Measurements from ENCODE around the gene ZNF217.
A peak's percentile ranks its signal among the peaks of the same experiment; 100 is the strongest.
"Not testable (repeated sequence)": the region's sequence is repeated elsewhere in the genome, so short reads cannot be mapped to it uniquely, and the experiment has no call there.

The ZNF217 gene

GRCh38 chr20:53593466-53594007, at the start of gene ZNF217:
Gene ZNF217, minus strand, starts transcription at chr20:53593839. Its CDS starts 11,013 bp downstream, at chr20:53582826.
- H3K9ac ChIP-seq (ENCODE audit: low read length): peak within 1 kb of the TSS; percentile 84
- not testable (repeated sequence) for H3K27me3 ChIP-seq (ENCODE audit: control insufficient read depth in 1 of 2, insufficient read depth in 2 of 2, low read length in 2 of 2); H3K4me1 ChIP-seq (ENCODE audit: insufficient read depth, low read length); H3K36me3 ChIP-seq (ENCODE audit: insufficient read depth, low read length); H3K9me3 ChIP-seq (ENCODE audit: low read length)
- peak within 1 kb of the TSS; percentile 59 to 80 for H3K4me3 ChIP-seq (ENCODE audit: low read depth in 1 of 2, low read length in 2 of 2)
- peak within 1 kb of the TSS; percentile 82 for H3K27ac ChIP-seq (ENCODE audit: low read depth, low read length)

DNA sequence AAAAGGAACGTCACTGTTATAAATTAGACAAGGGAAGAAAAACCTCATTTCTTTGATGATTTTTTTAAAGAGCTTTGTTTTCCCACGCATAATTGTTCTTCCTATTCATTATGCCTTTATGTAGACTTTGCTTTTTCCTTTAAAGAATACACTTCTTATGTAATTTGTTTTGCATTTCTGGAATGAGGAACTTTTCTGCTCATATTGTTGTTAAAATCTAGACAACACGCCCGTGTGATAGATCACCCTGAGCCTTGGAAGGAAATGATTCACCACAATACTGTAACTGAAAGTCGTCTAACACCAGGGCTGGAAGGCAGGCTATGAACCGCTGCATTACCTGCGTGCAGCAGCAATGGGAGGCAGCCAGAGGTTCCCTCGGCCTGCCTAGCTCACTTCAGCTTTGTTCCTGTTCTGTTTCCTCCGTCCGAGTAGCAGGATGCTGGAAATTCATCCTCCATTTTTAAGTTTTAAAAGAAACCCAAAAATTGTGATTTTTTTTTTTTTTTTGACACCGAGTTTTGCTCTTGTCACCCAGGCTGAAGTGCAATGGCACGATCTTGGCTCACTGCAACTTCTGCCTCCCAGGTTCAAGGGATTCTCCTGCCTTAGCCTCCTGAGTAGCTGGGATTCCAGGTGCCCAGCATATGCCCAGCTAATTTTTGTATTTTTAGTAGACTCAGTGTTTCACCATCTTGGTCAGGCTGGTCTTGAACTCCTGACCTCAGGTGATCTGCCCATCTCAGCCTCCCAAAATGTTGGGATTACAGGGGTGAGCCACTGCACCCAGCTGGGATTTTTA, 49.6 kb upstream of the ZNF217 start:
- Histone ChIP-seq H3K9ac (ENCODE audit: low read length) (no peak overlapping the region), H3K27me3 (ENCODE audit: control insufficient read depth in 1 of 2, insufficient read depth in 2 of 2, low read length in 2 of 2) (no peaks in the 10 kb centered on the region), H3K4me3 (ENCODE audit: low read depth in 1 of 2, low read length in 2 of 2) (no peak overlapping the region), H3K9me3 (ENCODE audit: low read length) (no peaks in the 10 kb centered on the region), H3K27ac (ENCODE audit: low read depth, low read length) (no peak overlapping the region), H3K4me1 (ENCODE audit: insufficient read depth, low read length) (no peaks in the 10 kb centered on the region), H3K36me3 (ENCODE audit: insufficient read depth, low read length) (no peaks in the 10 kb centered on the region)

- Histone ChIP-seq H3K4me1 (ENCODE audit: insufficient read depth, low read length) (no peaks in the 10 kb centered on the region), H3K9me3 (ENCODE audit: low read length) (no peaks in the 10 kb centered on the region), H3K9ac (ENCODE audit: low read length) (no peak overlapping the region), H3K27me3 (ENCODE audit: control insufficient read depth in 1 of 2, insufficient read depth in 2 of 2, low read length in 2 of 2) (no peaks in the 10 kb centered on the region), H3K27ac (ENCODE audit: low read depth, low read length) (no peak overlapping the region), H3K4me3 (ENCODE audit: low read depth in 1 of 2, low read length in 2 of 2) (no peak overlapping the region), H3K36me3 (ENCODE audit: insufficient read depth, low read length) (no peaks in the 10 kb centered on the region)
Measured at GRCh38 chr20:53642196-53643030, 48.8 kb upstream of the ZNF217 start.

GRCh38 chr20:53639647-53640440, 46.2 kb upstream of the ZNF217 start:
- Histone ChIP-seq H3K36me3 (ENCODE audit: insufficient read depth, low read length) (no peaks in the 10 kb centered on the region), H3K27me3 (ENCODE audit: control insufficient read depth in 1 of 2, insufficient read depth in 2 of 2, low read length in 2 of 2) (no peaks in the 10 kb centered on the region), H3K4me1 (ENCODE audit: insufficient read depth, low read length) (no peaks in the 10 kb centered on the region), H3K9me3 (ENCODE audit: low read length) (no peaks in the 10 kb centered on the region), H3K4me3 (ENCODE audit: low read depth in 1 of 2, low read length in 2 of 2) (no peak overlapping the region), H3K9ac (ENCODE audit: low read length) (no peak overlapping the region), H3K27ac (ENCODE audit: low read depth, low read length) (no peak overlapping the region)

DNA sequence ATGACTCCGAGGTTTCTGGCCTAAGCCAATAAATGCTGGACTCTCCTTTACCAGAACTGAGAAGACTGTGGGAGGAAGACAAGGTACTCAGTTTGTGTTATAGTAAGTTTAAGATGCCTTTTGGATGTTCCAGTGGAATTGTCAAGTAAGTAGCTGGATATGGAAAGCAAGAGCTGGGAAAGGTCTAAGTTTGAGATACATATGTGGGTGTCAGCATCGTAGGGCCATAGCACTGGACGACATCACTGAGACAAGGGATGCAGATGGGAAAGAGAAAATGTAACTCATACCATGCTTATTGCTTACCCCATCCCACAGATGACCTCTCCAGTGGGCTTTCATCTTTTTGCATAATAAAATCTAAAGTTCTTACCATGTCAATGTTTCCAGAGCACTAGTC, 45.5 kb upstream of the ZNF217 start:
- H3K4me1 ChIP-seq (ENCODE audit: insufficient read depth, low read length): no peaks in the 10 kb centered on the region
- H3K36me3 ChIP-seq (ENCODE audit: insufficient read depth, low read length): no peaks in the 10 kb centered on the region
- H3K27me3 ChIP-seq (ENCODE audit: control insufficient read depth in 1 of 2, insufficient read depth in 2 of 2, low read length in 2 of 2): no peaks in the 10 kb centered on the region
- H3K4me3 ChIP-seq (ENCODE audit: low read depth in 1 of 2, low read length in 2 of 2): no peak overlapping the region
- no peak overlapping the region for H3K9ac ChIP-seq (ENCODE audit: low read length)
- H3K9me3 ChIP-seq (ENCODE audit: low read length): no peaks in the 10 kb centered on the region
- H3K27ac ChIP-seq (ENCODE audit: low read depth, low read length): no peak overlapping the region

DNA sequence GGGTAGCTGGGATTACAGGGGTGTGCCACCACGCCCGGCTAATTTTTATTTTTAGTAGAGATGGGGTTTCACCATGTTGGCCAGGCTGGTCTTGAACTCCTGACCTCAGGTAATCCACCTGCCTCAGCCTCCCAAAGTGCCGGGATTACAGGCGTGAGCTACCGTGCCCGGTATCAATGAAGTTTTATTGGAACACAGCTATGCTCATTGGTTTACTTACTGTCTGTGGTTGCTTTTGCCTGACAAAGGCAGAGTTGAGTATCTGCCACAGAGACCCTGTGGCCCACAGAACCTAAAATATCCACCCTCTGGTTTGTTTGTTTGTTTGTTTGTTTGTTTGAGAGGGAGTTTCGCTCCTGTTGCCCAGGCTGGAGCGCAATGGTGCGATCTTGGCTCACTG, 43.7 kb upstream of the ZNF217 start:
- not testable (repeated sequence) for H3K9ac ChIP-seq (ENCODE audit: low read length); H3K36me3 ChIP-seq (ENCODE audit: insufficient read depth, low read length); H3K4me3 ChIP-seq (ENCODE audit: low read depth in 1 of 2, low read length in 2 of 2); H3K4me1 ChIP-seq (ENCODE audit: insufficient read depth, low read length); H3K27me3 ChIP-seq (ENCODE audit: control insufficient read depth in 1 of 2, insufficient read depth in 2 of 2, low read length in 2 of 2); H3K27ac ChIP-seq (ENCODE audit: low read depth, low read length); H3K9me3 ChIP-seq (ENCODE audit: low read length)

DNA sequence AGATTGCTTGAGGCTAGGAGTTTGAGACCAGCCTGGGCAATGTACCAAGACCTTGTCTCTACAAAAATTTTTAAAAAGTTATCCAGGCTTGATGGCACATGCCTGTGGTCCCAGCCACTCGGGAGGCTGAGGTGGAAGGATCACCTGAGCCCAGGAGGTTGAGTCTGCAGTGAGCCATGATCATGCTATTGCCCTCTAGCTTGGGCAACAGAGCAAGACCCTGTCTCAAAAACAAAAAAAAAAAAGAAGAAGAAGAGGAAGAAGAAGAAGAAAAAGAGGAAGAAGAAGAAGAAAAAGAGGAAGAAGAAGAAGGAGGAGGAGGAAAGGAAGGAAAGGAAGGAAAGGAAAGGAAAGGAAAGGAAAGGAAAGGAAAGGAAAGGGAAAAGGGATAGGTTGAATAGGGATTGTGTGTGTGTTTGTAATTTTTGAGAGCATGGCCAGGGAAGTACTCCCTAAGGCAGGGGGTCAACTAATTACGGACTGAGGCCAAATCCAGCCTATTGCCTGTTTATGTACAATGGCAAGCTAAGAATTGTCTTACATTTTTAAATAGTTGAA, 43.0 kb upstream of the ZNF217 start:
- no peak overlapping the region for H3K9ac ChIP-seq (ENCODE audit: low read length)
- no peak overlapping the region for H3K4me3 ChIP-seq (ENCODE audit: low read depth in 1 of 2, low read length in 2 of 2)
- no peak overlapping the region for H3K27ac ChIP-seq (ENCODE audit: low read depth, low read length)
- no peaks in the 10 kb centered on the region for H3K27me3 ChIP-seq (ENCODE audit: control insufficient read depth in 1 of 2, insufficient read depth in 2 of 2, low read length in 2 of 2)
- H3K9me3 ChIP-seq (ENCODE audit: low read length): no peaks in the 10 kb centered on the region
- no peaks in the 10 kb centered on the region for H3K4me1 ChIP-seq (ENCODE audit: insufficient read depth, low read length)
- H3K36me3 ChIP-seq (ENCODE audit: insufficient read depth, low read length): no peaks in the 10 kb centered on the region

DNA sequence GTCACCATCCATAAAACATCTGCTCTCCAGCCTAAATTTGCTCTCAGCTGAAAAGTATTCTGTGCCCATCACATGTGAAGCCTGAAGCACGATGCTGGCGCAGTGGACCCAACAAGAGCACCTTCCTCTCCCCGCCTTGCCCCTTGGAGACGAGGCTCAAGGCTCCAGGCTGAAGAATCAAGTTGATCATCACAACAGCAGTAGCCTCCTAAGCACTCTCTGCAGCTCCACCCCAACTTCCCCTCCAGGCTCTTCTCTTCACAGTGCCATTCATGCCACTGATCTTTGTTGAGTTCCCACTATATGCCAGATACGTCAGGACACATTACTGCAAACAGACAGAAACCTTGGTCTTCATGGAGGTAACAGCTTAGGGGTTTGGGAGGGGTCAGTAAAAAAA, 41.6 kb upstream of the ZNF217 start:
- Histone ChIP-seq H3K27ac (ENCODE audit: low read depth, low read length) (no peak overlapping the region), H3K4me3 (ENCODE audit: low read depth in 1 of 2, low read length in 2 of 2) (no peak overlapping the region), H3K9ac (ENCODE audit: low read length) (no peak overlapping the region), H3K4me1 (ENCODE audit: insufficient read depth, low read length) (no peaks in the 10 kb centered on the region), H3K9me3 (ENCODE audit: low read length) (no peaks in the 10 kb centered on the region), H3K36me3 (ENCODE audit: insufficient read depth, low read length) (no peaks in the 10 kb centered on the region), H3K27me3 (ENCODE audit: control insufficient read depth in 1 of 2, insufficient read depth in 2 of 2, low read length in 2 of 2) (no peaks in the 10 kb centered on the region)

GRCh38 chr20:53631909-53632662, 38.4 kb upstream of the ZNF217 start:
- no peak overlapping the region for H3K9ac ChIP-seq (ENCODE audit: low read length)
- H3K4me1 ChIP-seq (ENCODE audit: insufficient read depth, low read length): no peaks in the 10 kb centered on the region
- no peak overlapping the region for H3K4me3 ChIP-seq (ENCODE audit: low read depth in 1 of 2, low read length in 2 of 2)
- H3K36me3 ChIP-seq (ENCODE audit: insufficient read depth, low read length): no peaks in the 10 kb centered on the region
- H3K9me3 ChIP-seq (ENCODE audit: low read length): no peaks in the 10 kb centered on the region
- H3K27ac ChIP-seq (ENCODE audit: low read depth, low read length): no peak overlapping the region
- H3K27me3 ChIP-seq (ENCODE audit: control insufficient read depth in 1 of 2, insufficient read depth in 2 of 2, low read length in 2 of 2): no peaks in the 10 kb centered on the region

DNA sequence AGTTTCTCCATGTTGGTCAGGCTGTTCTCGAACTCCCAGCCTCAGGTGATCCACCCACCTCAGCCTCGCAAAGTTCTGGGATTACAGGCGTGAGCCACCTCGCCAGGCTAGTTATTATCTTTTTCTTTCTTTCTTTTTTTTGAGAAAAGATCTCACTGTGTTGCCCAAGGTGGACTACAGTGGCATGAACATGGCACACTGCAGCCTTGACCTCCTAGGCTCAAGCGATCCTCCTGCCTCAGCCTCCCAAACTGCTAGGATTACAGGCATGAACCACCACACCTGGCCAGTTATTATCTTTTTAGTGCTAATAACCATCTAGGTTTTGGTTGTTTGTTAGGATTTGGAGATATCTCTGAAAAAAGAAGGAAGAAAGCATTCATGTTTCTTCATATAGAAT, 35.8 kb upstream of the ZNF217 start:
- no peaks in the 10 kb centered on the region for H3K4me1 ChIP-seq (ENCODE audit: insufficient read depth, low read length)
- no peaks in the 10 kb centered on the region for H3K36me3 ChIP-seq (ENCODE audit: insufficient read depth, low read length)
- no peak overlapping the region for H3K9ac ChIP-seq (ENCODE audit: low read length)
- H3K27ac ChIP-seq (ENCODE audit: low read depth, low read length): no peak overlapping the region
- H3K27me3 ChIP-seq (ENCODE audit: control insufficient read depth in 1 of 2, insufficient read depth in 2 of 2, low read length in 2 of 2): no peaks in the 10 kb centered on the region
- no peak overlapping the region for H3K4me3 ChIP-seq (ENCODE audit: low read depth in 1 of 2, low read length in 2 of 2)
- H3K9me3 ChIP-seq (ENCODE audit: low read length): no peaks in the 10 kb centered on the region

All from muscle layer of colon (tissue), 2 donors.